GM23338 (cell line): Measurements from ENCODE around the gene C4BPB.
A peak's percentile ranks its signal among the peaks of the same experiment; 100 is the strongest.

Source experiments
- EZH2 ChIP-seq: fragments of 200-600 bp; sonication (generic); IDR thresholded peaks from one replicate; pipeline ENCODE4 v1.8.0; 2017; ENCODE audit warnings: antibody characterized with exemption, mild to moderate bottlenecking, low read depth; ENCODE audit not compliant: unreplicated experiment
- STAT1 ChIP-seq: IDR thresholded peaks from one replicate; pipeline ENCODE4 v1.6.1; 2016; ENCODE audit warnings: antibody characterized with exemption; ENCODE audit not compliant: unreplicated experiment
- ZNF114 ChIP-seq: fragments of 250-450 bp; sonication (Bioruptor Pico); IDR thresholded peaks from 2 replicates; pipeline ENCODE4 v1.5.0; 2020; ENCODE audit warnings: mild to moderate bottlenecking, moderate library complexity
- TF ChIP-seq, protein P1 (sequence below), 2 experiments: fragments of 200-600 bp in 1 of 2; sonication (generic) in 1 of 2; conservative IDR thresholded peaks; 2 replicates each; pipeline versions ENCODE4 v1.5.1 to v1.6.1; 2016 to 2017; ENCODE audit warnings: antibody characterized with exemption in 2 of 2, low read depth in 2 of 2, mild to moderate bottlenecking in 2 of 2, moderate library complexity in 1 of 2

DNA sequence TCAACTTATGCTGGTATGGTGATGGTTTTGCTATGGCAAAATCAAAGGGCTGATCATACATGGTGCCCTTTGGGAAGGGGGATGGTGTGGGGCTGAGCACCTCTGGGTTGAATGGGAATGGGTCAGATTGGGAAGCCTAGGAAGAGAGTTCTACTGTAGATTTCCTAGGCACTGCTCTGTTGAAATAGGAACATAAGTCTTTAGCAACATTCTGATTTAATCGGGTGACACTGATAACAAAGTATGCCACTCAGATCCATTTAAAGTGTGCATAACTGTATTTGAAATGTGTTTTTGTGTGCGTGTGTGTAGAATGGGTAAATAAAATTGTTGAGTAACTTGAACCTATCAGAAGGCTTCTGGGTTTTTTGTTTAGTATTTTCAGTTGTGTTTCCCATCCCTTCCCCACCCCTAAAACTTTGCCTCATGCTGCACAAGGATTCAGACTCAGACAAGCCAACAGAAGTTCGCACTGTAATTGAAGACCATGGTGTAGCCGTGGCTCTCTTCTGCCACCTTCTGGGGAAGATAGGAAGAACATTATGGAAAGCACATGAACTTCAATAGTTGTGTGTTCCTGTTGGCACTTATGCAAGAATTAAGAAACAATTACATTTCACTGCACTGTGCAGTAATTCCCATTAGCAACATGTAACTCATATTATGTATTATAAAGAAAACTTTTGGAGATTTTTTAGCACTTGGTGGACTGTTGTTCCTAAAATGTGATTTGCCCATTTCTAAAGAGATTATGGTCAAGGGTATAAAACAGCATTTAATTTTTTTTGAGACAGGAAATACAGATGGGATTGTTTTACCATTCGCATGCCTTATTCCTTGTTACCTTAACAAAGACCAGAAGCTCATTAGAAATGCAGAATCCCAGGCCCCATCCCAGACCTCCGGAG is 10.9 kb upstream of the C4BPB start:
- TF ChIP-seq, protein P1, sequence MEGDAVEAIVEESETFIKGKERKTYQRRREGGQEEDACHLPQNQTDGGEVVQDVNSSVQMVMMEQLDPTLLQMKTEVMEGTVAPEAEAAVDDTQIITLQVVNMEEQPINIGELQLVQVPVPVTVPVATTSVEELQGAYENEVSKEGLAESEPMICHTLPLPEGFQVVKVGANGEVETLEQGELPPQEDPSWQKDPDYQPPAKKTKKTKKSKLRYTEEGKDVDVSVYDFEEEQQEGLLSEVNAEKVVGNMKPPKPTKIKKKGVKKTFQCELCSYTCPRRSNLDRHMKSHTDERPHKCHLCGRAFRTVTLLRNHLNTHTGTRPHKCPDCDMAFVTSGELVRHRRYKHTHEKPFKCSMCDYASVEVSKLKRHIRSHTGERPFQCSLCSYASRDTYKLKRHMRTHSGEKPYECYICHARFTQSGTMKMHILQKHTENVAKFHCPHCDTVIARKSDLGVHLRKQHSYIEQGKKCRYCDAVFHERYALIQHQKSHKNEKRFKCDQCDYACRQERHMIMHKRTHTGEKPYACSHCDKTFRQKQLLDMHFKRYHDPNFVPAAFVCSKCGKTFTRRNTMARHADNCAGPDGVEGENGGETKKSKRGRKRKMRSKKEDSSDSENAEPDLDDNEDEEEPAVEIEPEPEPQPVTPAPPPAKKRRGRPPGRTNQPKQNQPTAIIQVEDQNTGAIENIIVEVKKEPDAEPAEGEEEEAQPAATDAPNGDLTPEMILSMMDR (conservative IDR thresholded peaks at IDR 0.05; ENCODE audit: low read depth in 2 of 2), result peak; percentile 93 to 94
- TF ChIP-seq STAT1, result no peak
- TF ChIP-seq ZNF114 (CRISPR knock-in tag), result no peak
- no peak for TF ChIP-seq EZH2
